HG03108 (cell line): ENCODE results near the gene NDUFC1.
"Not testable (repeated sequence)": the region's sequence is repeated elsewhere in the genome, so short reads cannot be mapped to it uniquely, and the experiment has no call there.

Experiments
- ATAC-seq: cut with Tn5 transposase; IDR thresholded peaks from one replicate; pipeline ENCODE4 v1.9.1; 2021; ENCODE audit warnings: moderate library complexity; ENCODE audit not compliant: unreplicated experiment

NDUFC1 gene

DNA sequence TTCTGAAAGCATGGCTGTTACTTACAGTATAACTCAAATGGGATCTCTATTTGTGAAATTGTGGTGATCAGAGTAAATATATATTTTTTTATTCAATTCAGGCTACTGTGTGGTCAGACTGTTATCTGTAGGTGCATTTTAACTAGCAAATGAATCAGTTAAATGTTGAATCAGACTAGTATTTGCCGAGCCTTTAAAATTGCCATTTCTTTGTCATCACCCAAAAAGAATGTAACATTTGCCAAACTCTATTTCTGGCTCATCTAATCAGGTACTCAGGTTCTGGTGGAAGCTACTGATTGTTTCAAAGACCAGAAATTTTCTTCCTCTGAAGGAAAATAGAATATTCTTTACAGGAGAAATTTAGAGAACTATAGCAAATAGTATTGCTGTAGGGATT, 2.7 kb downstream of the NDUFC1 start:
- ATAC-seq, result no peak

- ATAC-seq, result no peak
These were observed 5.3 kb downstream of the NDUFC1 start for GRCh38 chr4:139297001-139297410.

- ATAC-seq, result no peak
These were observed 6.4 kb downstream of the NDUFC1 start for GRCh38 chr4:139295942-139296299.

- ATAC-seq, result peak; percentile 91
These were observed 6.9 kb downstream of the NDUFC1 start for GRCh38 chr4:139295206-139295941.

DNA sequence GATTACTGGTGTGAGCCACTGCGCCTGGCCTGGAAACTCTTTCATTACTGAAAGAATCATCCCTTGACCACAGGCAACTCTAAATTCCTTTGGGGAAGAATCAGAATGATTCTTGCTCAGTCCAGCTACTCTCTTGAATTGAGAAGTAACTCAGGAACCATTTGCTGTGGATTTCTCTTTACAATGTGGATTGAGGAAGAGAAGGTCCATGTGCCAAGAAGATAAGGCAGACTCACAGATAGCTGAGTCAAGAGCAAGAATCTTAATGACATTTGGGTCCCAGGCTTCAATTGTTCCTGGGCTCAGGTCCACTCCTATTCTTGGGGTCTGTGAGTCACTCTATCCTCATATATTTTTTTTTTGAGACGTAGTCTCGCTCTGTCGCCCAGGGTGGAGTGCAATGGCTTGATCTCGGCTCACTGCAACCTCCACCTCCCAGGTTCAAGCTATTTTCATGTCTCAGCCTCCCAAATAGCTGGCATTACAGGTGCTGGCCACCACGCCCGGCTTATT, 16.0 kb downstream of the NDUFC1 start:
- ATAC-seq, result no peak

DNA sequence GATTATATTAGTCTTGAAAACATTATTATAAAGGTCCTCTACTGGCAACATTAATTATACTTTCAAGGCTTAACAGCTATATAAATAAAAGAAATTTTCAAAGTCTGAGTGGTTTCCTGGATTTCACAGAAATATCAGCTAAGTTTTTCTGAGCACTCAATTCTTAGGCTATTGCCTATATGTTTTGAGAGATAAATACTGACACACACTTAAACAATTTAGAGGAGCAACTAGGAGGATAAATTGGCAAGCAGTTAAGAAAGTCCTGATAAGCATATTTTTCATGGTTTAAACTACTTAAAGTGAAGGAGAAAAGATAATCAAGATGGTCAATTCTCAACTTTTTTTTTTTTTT, 19.6 kb downstream of the NDUFC1 start:
- ATAC-seq, result no peak

GRCh38 chr4:139282065-139282720, 20.1 kb downstream of the NDUFC1 start:
- no peak for ATAC-seq

DNA sequence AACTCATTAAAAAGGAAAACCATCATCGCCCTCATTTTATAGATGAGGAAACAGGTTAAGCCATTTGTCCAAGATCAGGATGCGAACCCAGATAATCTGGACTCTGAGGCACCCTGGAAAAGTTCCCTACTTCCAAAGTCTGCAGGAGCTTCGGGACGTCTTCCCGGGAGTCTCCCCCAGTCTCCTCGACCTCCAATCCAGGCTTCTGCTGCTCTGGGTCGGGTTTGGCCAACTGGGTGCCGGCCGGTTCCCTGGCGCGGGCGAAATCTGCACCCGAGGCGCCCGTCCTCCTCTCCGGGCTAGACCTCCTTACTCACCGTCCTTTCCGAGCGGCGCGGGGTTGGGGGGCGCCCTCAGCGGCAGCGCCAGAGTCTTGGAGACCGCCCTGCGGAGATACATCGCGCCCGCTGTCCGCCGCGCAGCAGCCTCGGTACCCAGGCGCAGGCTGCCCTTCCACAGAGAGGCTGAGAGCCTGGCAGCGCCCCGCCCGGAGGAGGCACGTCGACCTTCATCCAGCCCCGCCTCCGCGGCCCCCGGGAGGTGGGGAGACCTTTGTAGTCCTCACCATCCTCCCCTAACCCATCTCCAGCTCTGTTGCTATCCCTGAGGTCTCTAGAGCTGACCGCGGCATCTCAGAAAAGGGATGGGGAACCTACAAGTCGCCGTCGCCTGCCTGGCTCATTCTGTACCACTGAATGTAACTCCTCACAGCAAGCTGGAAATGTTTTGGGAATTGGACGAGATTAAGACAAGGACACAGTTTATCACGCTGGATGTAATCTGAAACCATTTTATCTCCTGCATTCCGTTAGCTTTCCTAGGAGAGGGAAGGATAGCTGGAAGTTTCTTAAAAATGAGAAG, 22.3 kb downstream of the NDUFC1 start, which contains the start of gene MGARP:
MGARP (minus strand) TSS at position 466 of the 861 bp plus-strand sequence; CDS start at position 399, 67 bp downstream.
- no peak for ATAC-seq

GRCh38 chr4:139278912-139279759, 23.1 kb downstream of the NDUFC1 start:
- ATAC-seq, result no peak

DNA sequence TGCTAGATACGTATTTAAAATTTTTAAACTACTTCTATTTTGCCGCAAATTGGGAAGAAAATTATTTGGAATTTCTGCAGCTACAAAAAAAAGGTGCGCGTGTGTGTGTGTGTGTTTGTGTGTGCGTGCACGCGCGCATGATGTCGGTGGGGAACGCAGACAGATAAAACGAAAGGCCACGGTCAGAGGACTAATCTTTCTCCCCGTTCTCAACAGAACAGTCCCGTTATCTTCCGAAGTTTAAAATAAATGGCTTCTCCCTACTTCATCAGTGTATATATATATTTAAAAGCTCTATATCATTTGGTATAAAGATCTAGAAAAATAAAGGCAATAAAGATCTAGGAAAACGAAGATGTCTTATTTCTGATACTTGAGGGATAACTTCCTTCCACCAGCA, 23.8 kb downstream of the NDUFC1 start:
- no peak for ATAC-seq

- ATAC-seq, result no peak
These were observed 27.0 kb downstream of the NDUFC1 start for GRCh38 chr4:139275281-139275735.

- ATAC-seq, result no peak
These were observed 27.5 kb downstream of the NDUFC1 start for GRCh38 chr4:139274790-139275189.

DNA sequence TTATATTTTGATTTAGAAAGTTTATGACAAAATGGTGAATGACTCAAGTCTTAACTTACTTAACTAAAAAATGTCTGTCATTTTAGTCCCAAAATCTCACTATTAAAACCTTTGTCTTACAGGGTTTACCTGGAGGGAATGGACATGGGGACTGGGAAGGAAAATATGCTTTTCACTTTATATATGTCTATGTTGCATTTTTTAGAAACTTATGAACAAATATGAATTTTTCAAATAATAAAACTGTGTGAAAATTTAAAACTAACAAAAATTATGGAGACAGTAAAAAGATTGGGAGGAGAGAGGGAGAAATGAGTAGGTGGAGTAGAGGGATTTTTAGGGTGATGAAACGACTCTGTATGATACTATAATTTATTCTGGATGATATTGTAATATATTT, 28.4 kb downstream of the NDUFC1 start:
- ATAC-seq, result no peak

DNA sequence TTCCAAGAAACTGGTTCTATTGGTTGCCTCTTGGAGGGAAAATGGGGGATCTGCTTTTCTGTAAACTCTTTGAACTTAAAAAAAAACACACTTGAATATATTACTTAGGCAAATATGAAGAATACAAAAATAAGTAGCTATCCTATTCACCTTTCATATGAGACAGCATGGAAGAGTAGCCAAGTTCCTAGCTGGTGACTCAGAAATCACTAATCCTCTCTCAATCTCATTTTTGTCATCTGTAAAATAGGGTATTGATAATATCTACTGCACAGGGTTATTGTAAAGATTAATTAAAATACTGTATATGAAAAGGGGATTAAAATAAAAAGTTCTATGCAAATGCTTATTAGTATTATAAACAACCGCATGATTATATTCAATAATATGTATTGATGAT, 35.0 kb downstream of the NDUFC1 start:
- no peak for ATAC-seq

DNA sequence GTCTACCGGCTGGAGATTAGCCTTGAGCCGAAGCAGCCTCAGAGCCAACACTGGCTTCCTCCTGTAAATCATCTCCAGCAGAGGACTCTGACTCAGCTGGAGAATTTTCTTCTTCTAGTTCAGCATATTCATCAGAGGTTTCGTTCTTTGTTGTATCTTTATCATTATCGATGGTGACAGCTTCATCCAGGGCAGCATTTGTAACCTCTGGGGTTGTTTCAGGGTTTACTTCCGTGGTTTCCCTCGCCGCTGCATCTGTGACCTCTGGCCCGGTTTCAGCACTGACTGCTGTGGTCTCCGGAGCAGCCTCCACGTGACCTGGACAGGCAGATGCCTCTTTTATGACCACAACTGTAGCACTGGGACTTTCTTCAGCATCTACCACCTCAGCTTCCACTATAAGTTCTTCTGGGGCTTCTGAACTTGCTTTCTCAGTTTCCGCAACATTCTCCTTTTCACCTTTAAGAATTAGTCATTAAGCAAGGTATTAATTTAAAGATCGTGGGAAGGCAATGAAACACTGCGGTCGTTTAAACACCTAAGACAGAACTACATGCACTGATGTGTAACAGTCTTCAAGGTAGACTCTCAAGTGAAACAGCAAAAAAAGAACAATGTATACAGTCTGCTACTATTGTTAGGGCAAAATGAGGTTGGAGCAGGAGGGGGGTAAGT, 35.6 kb downstream of the NDUFC1 start:
- ATAC-seq, result peak; percentile 96

DNA sequence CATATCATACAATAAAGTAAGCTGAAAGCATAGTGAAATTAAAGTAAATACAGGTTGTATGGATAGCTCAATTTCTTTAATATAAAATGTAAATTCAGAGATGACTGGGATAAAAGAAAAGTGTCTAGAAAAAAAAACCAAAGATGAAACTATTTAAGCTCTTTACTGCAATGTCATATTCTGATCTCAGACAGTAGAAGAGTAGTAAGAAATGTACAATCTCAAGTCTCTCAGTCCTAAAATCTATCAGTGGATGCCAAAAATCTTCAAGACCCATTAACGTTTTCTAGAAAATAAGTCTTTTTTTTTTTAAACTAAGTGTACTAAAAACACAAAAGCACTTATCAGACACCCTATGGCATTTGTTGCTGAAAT, 36.1 kb downstream of the NDUFC1 start:
- no peak for ATAC-seq

DNA sequence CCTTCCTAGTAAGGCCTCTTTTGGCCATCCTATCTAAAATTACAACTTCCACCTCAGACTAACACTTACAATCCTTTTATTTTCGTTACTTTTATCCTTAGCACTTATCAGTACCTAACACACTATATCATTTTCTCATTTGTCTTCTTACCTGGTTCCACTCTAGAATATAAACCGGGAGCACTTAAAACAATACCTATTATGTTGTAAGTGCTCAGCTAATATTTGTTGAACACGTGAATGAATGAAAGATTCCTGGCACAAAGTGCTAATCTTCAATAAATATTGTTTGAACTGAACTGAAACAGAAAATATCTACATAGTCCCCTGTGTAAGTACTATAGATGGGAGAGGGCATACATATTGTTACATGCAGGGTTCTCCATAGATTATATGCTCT, 36.6 kb downstream of the NDUFC1 start:
- no peak for ATAC-seq

DNA sequence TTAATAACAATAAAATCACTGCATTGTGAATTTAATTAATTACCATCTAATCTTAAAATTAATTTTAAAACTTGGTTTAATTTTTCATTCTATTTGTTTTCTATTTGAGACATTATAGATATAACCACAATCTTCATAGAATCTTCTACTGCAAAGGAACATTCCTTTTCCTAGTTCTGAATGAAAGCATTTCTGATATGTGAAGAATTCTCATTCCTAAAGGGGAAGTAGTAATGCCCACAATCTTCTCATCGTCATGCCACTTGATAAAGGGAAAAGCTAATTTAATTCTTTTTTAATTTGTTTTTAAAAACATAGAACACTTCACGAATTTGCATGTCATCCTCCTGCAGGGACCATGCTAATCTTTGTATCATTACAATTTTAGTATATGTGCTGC, 45.9 kb downstream of the NDUFC1 start:
- no peak for ATAC-seq

DNA sequence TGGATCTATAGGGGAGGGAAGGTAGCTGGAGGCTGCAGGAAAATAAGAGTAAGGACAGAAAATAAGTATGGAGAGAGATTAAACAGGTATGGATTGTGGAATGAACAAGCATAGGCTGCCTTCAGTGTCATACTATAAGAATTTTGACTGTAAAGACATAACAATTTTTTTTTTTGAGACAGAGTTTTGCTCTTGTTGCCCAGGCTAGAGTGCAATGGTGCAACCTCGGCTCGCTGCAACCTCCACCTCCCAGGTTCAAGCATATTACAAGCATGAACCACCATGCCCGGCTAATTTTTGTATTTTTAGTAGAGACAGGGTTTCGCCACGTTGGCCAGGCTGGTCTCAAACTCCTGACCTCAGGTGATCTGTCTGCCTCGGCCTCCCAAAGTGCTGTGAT, 46.7 kb downstream of the NDUFC1 start:
- not testable (repeated sequence) for ATAC-seq

- ATAC-seq, result no peak
These were observed 48.6 kb downstream of the NDUFC1 start for GRCh38 chr4:139253713-139254112.
